Measurements from ENCODE around the gene STAT5B. TPM values are rescaled to one million over a fixed set of nuclear protein-coding genes. Genes with fewer than 3 reads are reported as not detected.
"Not testable (repeated sequence)": the region's sequence is repeated elsewhere in the genome, so short reads cannot be mapped to it uniquely, and the experiment has no call there.

STAT5B gene
- total and polyA plus RNA-seq, 2 experiments from 2014 or later, result 13.8 to 23.5 TPM

DNA sequence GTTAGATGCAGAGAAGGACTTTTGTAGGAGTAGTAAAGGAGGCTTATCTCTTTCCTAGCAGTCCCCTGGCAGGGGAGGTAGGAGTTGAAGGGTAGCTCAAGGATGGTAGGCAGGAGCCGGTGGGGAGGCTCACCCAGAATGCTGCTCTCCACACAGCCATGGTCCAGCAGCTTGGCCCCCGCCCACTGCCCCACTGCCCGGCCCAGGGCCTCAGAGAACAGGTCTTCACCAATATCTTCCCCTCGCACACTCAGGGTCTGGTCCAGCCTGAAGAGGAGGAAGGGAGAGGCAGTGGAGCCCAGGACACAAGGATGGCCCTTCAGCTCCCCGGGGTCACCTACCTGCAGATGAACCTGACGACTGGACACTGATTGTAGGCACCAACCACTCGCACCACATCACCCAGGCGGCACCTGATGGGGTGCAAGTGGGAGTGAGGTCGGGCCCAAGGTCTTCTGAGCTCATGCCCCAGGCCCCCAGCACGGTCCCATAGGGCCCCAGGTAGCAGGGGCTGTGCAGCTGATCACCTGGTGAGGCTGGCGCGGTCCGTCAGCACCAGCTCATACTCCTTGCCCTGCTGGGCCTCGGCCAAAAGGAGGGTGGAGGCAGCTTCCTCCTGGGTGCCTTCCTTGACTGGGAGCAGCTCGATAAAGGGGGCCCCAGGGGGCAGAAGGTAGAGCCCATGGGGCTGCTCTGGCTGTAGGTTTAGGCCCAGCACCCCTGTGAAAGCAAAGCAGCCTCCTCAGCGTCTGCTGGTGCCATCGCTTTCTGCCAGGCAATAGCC is 85.5 kb downstream of the STAT5B start:
- Histone ChIP-seq H3K79me2 (ENCODE audit: insufficient read depth) (no peaks in the 10 kb centered on the region), H3K27me3 (replicated peaks; ENCODE audit: insufficient read depth) (no peaks in the 10 kb centered on the region), H3K4me1 (ENCODE audit: insufficient read depth) (no peaks in the 10 kb centered on the region), H4K20me1 (ENCODE audit: insufficient read depth) (no peaks in the 10 kb centered on the region), H3K9me2 (ENCODE audit: insufficient read depth) (no peaks in the 10 kb centered on the region), H3K36me3 (ENCODE audit: low read depth) (no peaks in the 10 kb centered on the region), H3K4me3 (no peak overlapping the region), H3F3A (ENCODE audit: insufficient read depth) (no peaks in the 10 kb centered on the region), H3K27ac (no peak overlapping the region), H3K4me2 (ENCODE audit: unreplicated experiment) (no peak overlapping the region), H3K9ac (no peak overlapping the region), H2AFZ (no peak overlapping the region), H3K9me3 (ENCODE audit: low read depth) (no peaks in the 10 kb centered on the region)
- TF ChIP-seq EZH2 (IDR thresholded peaks at IDR 0.05; ENCODE audit: insufficient read depth, poor library complexity, severe bottlenecking) (no peak), EZH2phosphoT487 (IDR thresholded peaks at IDR 0.05; ENCODE audit: insufficient read depth, low read depth) (no peak)
- 87 to 94% methylated on average over 16 to 17 of the region's 17 CpGs for WGBS, 2 experiments (ENCODE audit: low coverage in 1 of 2, low lambda C conversion rate in 2 of 2, missing lambda C conversion rate in 2 of 2)
- in situ Hi-C loops (cut with MboI), result no loop called here
- no peak for DNase-seq

DNA sequence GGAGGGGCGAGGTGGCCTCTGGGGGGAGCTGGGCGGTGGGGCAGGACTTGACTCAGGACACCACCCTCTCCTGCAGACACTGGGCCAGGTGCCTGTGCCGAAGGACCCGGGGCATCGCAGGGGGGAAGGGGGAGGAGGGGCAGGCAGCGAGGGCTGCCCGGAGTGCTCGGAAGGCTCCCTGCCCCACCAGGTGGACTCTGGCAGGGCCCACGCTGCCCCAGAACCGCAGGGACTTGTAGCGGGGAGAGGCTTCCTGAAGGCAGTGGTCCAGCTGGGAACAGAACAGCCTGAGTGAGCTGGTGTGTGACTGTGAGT is 86.6 kb downstream of the STAT5B start:
- Histone ChIP-seq H3K4me1 (ENCODE audit: insufficient read depth) (0 out of 2 replicates have a peak, but pooled peaks cover 1% of the 10 kb centered on the region), H4K20me1 (ENCODE audit: insufficient read depth) (no peaks in the 10 kb centered on the region), H3F3A (ENCODE audit: insufficient read depth) (no peaks in the 10 kb centered on the region), H3K9ac (no peak overlapping the region), H3K79me2 (ENCODE audit: insufficient read depth) (no peaks in the 10 kb centered on the region), H3K9me3 (ENCODE audit: low read depth) (no peaks in the 10 kb centered on the region), H3K36me3 (ENCODE audit: low read depth) (no peaks in the 10 kb centered on the region), H3K4me2 (ENCODE audit: unreplicated experiment) (no peak overlapping the region), H3K27ac (no peak overlapping the region), H2AFZ (no peak overlapping the region), H3K9me2 (ENCODE audit: insufficient read depth) (no peaks in the 10 kb centered on the region), H3K27me3 (replicated peaks; ENCODE audit: insufficient read depth) (no peaks in the 10 kb centered on the region), H3K4me3 (no peak overlapping the region)
- no peak for DNase-seq
- TF ChIP-seq EZH2phosphoT487 (IDR thresholded peaks at IDR 0.05; ENCODE audit: insufficient read depth, low read depth) (no peak), EZH2 (IDR thresholded peaks at IDR 0.05; ENCODE audit: insufficient read depth, poor library complexity, severe bottlenecking) (no peak)
- WGBS, 2 experiments (ENCODE audit: low coverage in 1 of 2, low lambda C conversion rate in 2 of 2, missing lambda C conversion rate in 2 of 2), result 62 to 73% methylated on average over 4 to 11 of the region's 11 CpGs
- in situ Hi-C loops (cut with MboI), result no loop called here

DNA sequence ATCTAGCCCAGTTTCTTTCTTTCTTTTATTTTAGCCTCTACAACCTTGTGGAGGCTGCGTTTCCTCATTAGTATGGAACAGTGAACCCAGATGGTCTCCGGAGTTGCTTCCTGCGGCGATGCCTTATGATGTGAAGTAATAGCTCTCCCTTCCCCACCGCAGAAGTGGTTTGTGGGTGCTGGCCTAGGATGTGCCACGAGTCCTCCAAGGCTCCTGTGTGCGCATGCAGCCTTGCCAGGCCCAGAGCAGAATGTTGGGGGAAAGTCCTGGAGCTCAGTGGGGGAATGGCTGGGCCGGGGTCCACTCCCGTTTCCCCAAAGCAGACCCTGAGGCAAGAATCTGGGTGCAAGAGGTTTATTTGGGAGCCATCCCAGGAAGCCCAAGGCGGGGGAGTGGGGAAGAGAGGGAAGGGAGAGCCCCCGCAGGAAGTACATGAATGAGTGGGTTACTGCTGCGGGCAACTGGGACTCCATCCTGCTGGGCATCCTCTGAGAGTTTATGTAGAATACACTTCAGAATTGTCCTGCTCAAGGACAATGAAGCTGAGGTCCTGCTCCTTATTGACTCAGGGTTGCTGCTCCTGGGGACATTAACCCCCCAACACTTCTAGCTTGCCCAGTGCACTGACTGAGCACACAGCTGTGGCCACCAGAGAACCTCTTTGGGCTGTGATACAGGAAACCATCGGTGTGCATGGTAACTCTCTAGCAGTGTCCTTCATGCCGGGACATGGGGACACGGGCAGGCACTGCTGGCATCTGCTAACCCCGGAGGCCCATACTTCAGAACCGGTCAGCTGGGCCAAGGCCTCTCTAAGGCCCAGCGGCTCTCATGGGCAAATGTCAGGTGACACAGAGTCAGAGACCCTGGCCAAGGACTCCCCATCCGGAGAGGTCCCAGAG is 87.2 kb downstream of the STAT5B start:
- no peak overlapping the region for H2AFZ ChIP-seq

DNA sequence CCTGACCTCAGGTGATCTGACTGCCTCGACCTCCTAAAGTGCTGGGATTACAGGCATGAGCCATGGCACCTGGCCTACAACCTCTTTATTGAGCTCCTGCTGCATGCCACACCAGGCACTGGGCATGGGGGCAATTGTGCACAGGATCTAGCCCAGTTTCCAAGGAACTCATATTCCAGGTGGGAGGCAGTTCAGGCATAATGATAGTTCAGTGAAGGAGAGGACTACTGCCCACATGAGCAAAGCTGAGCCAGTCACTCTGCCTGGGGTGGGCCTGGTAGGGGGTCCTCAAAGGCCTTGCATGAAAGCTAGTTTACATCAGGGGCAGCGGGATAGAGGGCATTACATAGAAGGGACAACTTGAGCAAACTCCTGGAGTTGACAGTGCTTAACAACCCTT is 88.4 kb downstream of the STAT5B start:
- in situ Hi-C loops (cut with MboI), result no loop called here
- Histone ChIP-seq H3K9ac (no peak overlapping the region), H3K79me2 (ENCODE audit: insufficient read depth) (no peaks in the 10 kb centered on the region), H3K27me3 (replicated peaks; ENCODE audit: insufficient read depth) (no peaks in the 10 kb centered on the region), H4K20me1 (ENCODE audit: insufficient read depth) (no peaks in the 10 kb centered on the region), H3K27ac (no peak overlapping the region), H3K9me3 (ENCODE audit: low read depth) (no peaks in the 10 kb centered on the region), H3K4me1 (ENCODE audit: insufficient read depth) (peaks cover 11% of the 10 kb centered on the region; the same call in 1 of the 2 replicates), H2AFZ (no peak overlapping the region), H3K4me3 (no peak overlapping the region), H3F3A (ENCODE audit: insufficient read depth) (no peaks in the 10 kb centered on the region), H3K4me2 (ENCODE audit: unreplicated experiment) (no peak overlapping the region), H3K36me3 (ENCODE audit: low read depth) (no peaks in the 10 kb centered on the region), H3K9me2 (ENCODE audit: insufficient read depth) (no peaks in the 10 kb centered on the region)
- DNase-seq, result no peak
- no peak for TF ChIP-seq EZH2phosphoT487 (IDR thresholded peaks at IDR 0.05; ENCODE audit: insufficient read depth, low read depth)
- TF ChIP-seq EZH2 (IDR thresholded peaks at IDR 0.05; ENCODE audit: insufficient read depth, poor library complexity, severe bottlenecking), result no peak
- WGBS, 2 experiments (ENCODE audit: low coverage in 1 of 2, low lambda C conversion rate in 2 of 2, missing lambda C conversion rate in 2 of 2), result 75 to 82% methylated on average over 2 of the region's 2 CpGs

More for the DNA sequence above, 87.2 kb downstream of the STAT5B start:
- no peaks in the 10 kb centered on the region for H3K9me2 ChIP-seq (ENCODE audit: insufficient read depth)
- H3K36me3 ChIP-seq (ENCODE audit: low read depth), result no peaks in the 10 kb centered on the region
- H3K4me1 ChIP-seq (ENCODE audit: insufficient read depth), result 0 out of 2 replicates have a peak, but pooled peaks cover 4% of the 10 kb centered on the region
- DNase-seq, result no peak
- H3K9me3 ChIP-seq (ENCODE audit: low read depth), result no peaks in the 10 kb centered on the region
- H3K27me3 ChIP-seq (replicated peaks; ENCODE audit: insufficient read depth), result no peaks in the 10 kb centered on the region
- H3K27ac ChIP-seq, result no peak overlapping the region
- no peaks in the 10 kb centered on the region for H3F3A ChIP-seq (ENCODE audit: insufficient read depth)
- no peaks in the 10 kb centered on the region for H3K79me2 ChIP-seq (ENCODE audit: insufficient read depth)
- in situ Hi-C loops (cut with MboI), result no loop called here
- H3K4me3 ChIP-seq, result no peak overlapping the region
- no peak overlapping the region for H3K4me2 ChIP-seq (ENCODE audit: unreplicated experiment)
- TF ChIP-seq EZH2phosphoT487 (IDR thresholded peaks at IDR 0.05; ENCODE audit: insufficient read depth, low read depth), result no peak
- TF ChIP-seq EZH2 (IDR thresholded peaks at IDR 0.05; ENCODE audit: insufficient read depth, poor library complexity, severe bottlenecking), result no peak
- WGBS, 2 experiments (ENCODE audit: low coverage in 1 of 2, low lambda C conversion rate in 2 of 2, missing lambda C conversion rate in 2 of 2), result 68 to 71% methylated on average over 19 of the region's 19 CpGs
- no peak overlapping the region for H3K9ac ChIP-seq
- no peaks in the 10 kb centered on the region for H4K20me1 ChIP-seq (ENCODE audit: insufficient read depth)

DNA sequence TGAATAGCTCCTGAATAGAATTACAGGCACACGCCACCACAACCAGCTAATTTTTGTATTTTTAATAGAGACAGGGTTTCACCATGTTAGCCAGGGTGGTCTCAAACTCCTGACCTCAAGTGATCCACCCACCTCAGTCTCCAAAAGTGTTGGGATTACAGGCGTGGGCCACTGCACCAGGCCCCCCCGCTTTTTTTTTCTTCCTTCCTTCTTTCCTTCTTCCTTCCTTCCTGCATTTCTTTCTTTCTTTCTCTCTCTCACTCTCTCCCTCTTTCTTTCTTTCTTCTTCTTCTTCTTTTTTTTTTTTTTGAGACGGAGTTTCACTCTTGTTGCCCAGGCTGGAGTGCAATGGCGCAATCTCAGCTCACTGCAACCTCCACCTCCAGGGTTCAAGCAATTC is 90.0 kb downstream of the STAT5B start:
- in situ Hi-C loops (cut with MboI); DNase-seq: not testable (repeated sequence)

More for the DNA sequence above, 90.0 kb downstream of the STAT5B start:
- not testable (repeated sequence) for H3K79me2 ChIP-seq (ENCODE audit: insufficient read depth); H3K27ac ChIP-seq; H3K4me3 ChIP-seq; H2AFZ ChIP-seq; H3K4me2 ChIP-seq (ENCODE audit: unreplicated experiment); H3K9me3 ChIP-seq (ENCODE audit: low read depth); H3K27me3 ChIP-seq (replicated peaks; ENCODE audit: insufficient read depth); H3K9ac ChIP-seq; H4K20me1 ChIP-seq (ENCODE audit: insufficient read depth); H3F3A ChIP-seq (ENCODE audit: insufficient read depth); H3K9me2 ChIP-seq (ENCODE audit: insufficient read depth); H3K36me3 ChIP-seq (ENCODE audit: low read depth)
- peaks cover 11% of the 10 kb centered on the region; the same call in 1 of the 2 replicates for H3K4me1 ChIP-seq (ENCODE audit: insufficient read depth)
- 86 to 88% methylated on average over 5 of the region's 5 CpGs for WGBS, 2 experiments (ENCODE audit: low coverage in 1 of 2, low lambda C conversion rate in 2 of 2, missing lambda C conversion rate in 2 of 2)
